Right kidney (tissue), 1 donor: Measurements from ENCODE around the gene ADGRV1.
"Not testable (repeated sequence)": the region's sequence is repeated elsewhere in the genome, so short reads cannot be mapped to it uniquely, and the experiment has no call there.

Experiments used
- DNase-seq: peaks from one replicate; pipeline ENCODE4 v3.0.0-alpha.2; 2016

Gene ADGRV1

GRCh38 chr5:90824436-90824835 is 265.8 kb downstream of the ADGRV1 start:
- no peak for DNase-seq

- no peak for DNase-seq
These were observed 271.5 kb downstream of the ADGRV1 start for GRCh38 chr5:90830058-90830457.

- DNase-seq: no peak
These were observed 275.2 kb downstream of the ADGRV1 start for GRCh38 chr5:90833753-90834152.

GRCh38 chr5:90834711-90835110 is 276.1 kb downstream of the ADGRV1 start:
- no peak for DNase-seq

- no peak for DNase-seq
These were observed 284.8 kb downstream of the ADGRV1 start for GRCh38 chr5:90843443-90843842.

GRCh38 chr5:90844931-90845330 is 286.3 kb downstream of the ADGRV1 start:
- no peak for DNase-seq

- DNase-seq: no peak
These were observed 287.3 kb downstream of the ADGRV1 start for GRCh38 chr5:90845723-90846554.

- DNase-seq: not testable (repeated sequence)
These were observed 289.0 kb downstream of the ADGRV1 start for GRCh38 chr5:90847606-90848005.

GRCh38 chr5:90849939-90850338 is 291.3 kb downstream of the ADGRV1 start:
- no peak for DNase-seq

GRCh38 chr5:90852531-90852930 is 293.9 kb downstream of the ADGRV1 start:
- no peak for DNase-seq

GRCh38 chr5:90853750-90854149 is 295.2 kb downstream of the ADGRV1 start:
- DNase-seq: no peak

GRCh38 chr5:90854169-90854568 is 295.6 kb downstream of the ADGRV1 start:
- DNase-seq: no peak

GRCh38 chr5:90855296-90856010 is 296.9 kb downstream of the ADGRV1 start:
- no peak for DNase-seq

GRCh38 chr5:90861843-90862586 is 303.4 kb downstream of the ADGRV1 start:
- no peak for DNase-seq

- DNase-seq: no peak
These were observed 306.6 kb downstream of the ADGRV1 start for GRCh38 chr5:90865180-90865579.

GRCh38 chr5:90866333-90866732 is 307.7 kb downstream of the ADGRV1 start:
- DNase-seq: no peak

- DNase-seq: no peak
These were observed 308.5 kb downstream of the ADGRV1 start for GRCh38 chr5:90866915-90867731.

GRCh38 chr5:90868799-90869198 is 310.2 kb downstream of the ADGRV1 start:
- DNase-seq: no peak

- DNase-seq: no peak
These were observed 312.9 kb downstream of the ADGRV1 start for GRCh38 chr5:90871391-90871991.

GRCh38 chr5:90873033-90873517 is 314.5 kb downstream of the ADGRV1 start:
- no peak for DNase-seq

GRCh38 chr5:90874066-90874465 is 315.5 kb downstream of the ADGRV1 start:
- no peak for DNase-seq

- no peak for DNase-seq
These were observed 316.9 kb downstream of the ADGRV1 start for GRCh38 chr5:90875456-90875855.
